ENCODE measurements around the gene KDM5A. TPM values are rescaled to one million over a fixed set of nuclear protein-coding genes. Genes with fewer than 3 reads are reported as not detected.

The KDM5A gene
- total RNA-seq, 1 experiment from 2014 or later, result 56.9 TPM

- H3K4me3 Mint-ChIP-seq, result no peak overlapping the region
- no peak overlapping the region for H3K56ac ChIP-seq (ENCODE audit: insufficient read length, low read depth, low read length)
- WGBS (ENCODE audit: extremely low coverage, insufficient read length, low lambda C conversion rate), result no CpG with 5 or more reads among the region's 15 CpGs
- no peak for DNase-seq
- no peak overlapping the region for H2AK5ac ChIP-seq (ENCODE audit: insufficient read length, low read length)
- H3K4me1 Mint-ChIP-seq, result no peaks in the 10 kb centered on the region
- H3K23ac ChIP-seq (ENCODE audit: insufficient read length, low read depth, low read length), result no peak overlapping the region
- no peaks in the 10 kb centered on the region for H3K9me3 ChIP-seq (ENCODE audit: control insufficient read depth, low read depth, low read length)
- H2BK20ac ChIP-seq (ENCODE audit: low read depth, low read length, poor library complexity, severe bottlenecking), result no peak overlapping the region
- H3K9ac ChIP-seq (ENCODE audit: extremely low read depth, insufficient read length, low read length), result no peak overlapping the region
- H2BK12ac ChIP-seq (ENCODE audit: insufficient read length, low read depth, low read length), result no peak overlapping the region
- H4K20me1 ChIP-seq (ENCODE audit: control insufficient read depth, insufficient read depth, insufficient read length), result no peaks in the 10 kb centered on the region
- H3K9me3 Mint-ChIP-seq, result peaks cover 16 to 18% of the 10 kb centered on the region in 2 experiments
- no peak overlapping the region for H2AFZ ChIP-seq (ENCODE audit: low read length)
- no peak overlapping the region for H3K18ac ChIP-seq (ENCODE audit: insufficient read length, low read depth, low read length)
- H3K27me3 ChIP-seq (ENCODE audit: insufficient read depth, low read length), result no peaks in the 10 kb centered on the region
- H3K4ac ChIP-seq (ENCODE audit: low read depth, low read length), result no peak overlapping the region
- no peaks in the 10 kb centered on the region for H3K79me1 ChIP-seq (ENCODE audit: insufficient read depth, low read depth, low read length, poor library complexity, severe bottlenecking)
- no peak overlapping the region for H3K14ac ChIP-seq (ENCODE audit: insufficient read depth, low read length)
- H3K23me2 ChIP-seq (ENCODE audit: insufficient read length, low read depth, low read length, poor library complexity, severe bottlenecking), result no peaks in the 10 kb centered on the region
- no peak overlapping the region for H4K5ac ChIP-seq (ENCODE audit: insufficient read length, low read depth, low read length)
- no peak overlapping the region for H3K27ac ChIP-seq (ENCODE audit: insufficient read length, low read depth, low read length)
- no peak overlapping the region for H4K8ac ChIP-seq (replicated peaks; ENCODE audit: insufficient read length, low read depth, low read length)
- no peak overlapping the region for H2BK5ac ChIP-seq (ENCODE audit: insufficient read length, low read length)
- H2BK120ac ChIP-seq (ENCODE audit: low read depth, low read length, poor library complexity, severe bottlenecking), result no peak overlapping the region
- H3K4me2 ChIP-seq (ENCODE audit: insufficient read depth, insufficient read length, low read length), result no peak overlapping the region
- no peaks in the 10 kb centered on the region for H3K4me1 ChIP-seq (ENCODE audit: insufficient read depth, low read length)
- H2BK15ac ChIP-seq (ENCODE audit: low read depth, low read length), result no peak overlapping the region
- no peak for TF ChIP-seq CTCF (conservative IDR thresholded peaks at IDR 0.05)
- H3T11ph ChIP-seq (ENCODE audit: low read length), result no peak overlapping the region
- no peak overlapping the region for H3K27ac Mint-ChIP-seq
- peaks cover 0 to 10% (median 2%) of the 10 kb centered on the region in 3 experiments; a peak in 3 of 7 replicates for H3K36me3 Mint-ChIP-seq (ENCODE audit: insufficient read depth in 1 of 3, low read depth in 3 of 3)
- peaks cover 14% of the 10 kb centered on the region for H3K27me3 Mint-ChIP-seq (ENCODE audit: low read depth)
- H3K79me2 ChIP-seq (ENCODE audit: insufficient read depth, low read length), result no peaks in the 10 kb centered on the region
- no peak overlapping the region for H4K91ac ChIP-seq (ENCODE audit: insufficient read length, low read depth, low read length)
Observed at GRCh38 chr12:242496-242895, 146.6 kb downstream of the KDM5A start.

Measured in H9 (cell line).